HepG2 (cell line): Measurements from ENCODE around the gene MYO1C. TPM values are rescaled to one million over a fixed set of nuclear protein-coding genes. Genes with fewer than 3 reads are reported as not detected.

Experiments used
- ELF1 ChIP-seq: sonication (generic); formaldehyde crosslinking; IDR thresholded peaks from 2 replicates; pipeline ENCODE4 v1.4.0; 2020; ENCODE audit warnings: missing genetic modification reagents
- IKZF4 ChIP-seq: sonication (generic); formaldehyde crosslinking; IDR thresholded peaks from 2 replicates; pipeline ENCODE4 v1.5.1; 2020; ENCODE audit warnings: borderline replicate concordance, mild to moderate bottlenecking, low read depth, missing genetic modification reagents; ENCODE audit errors: not compliant biosample characterization
- RFX3 ChIP-seq: IDR thresholded peaks from 2 replicates; pipeline ENCODE4 v1.6.1; 2016; ENCODE audit warnings: missing biosample characterization, missing genetic modification reagents
- TGIF2 ChIP-seq: IDR thresholded peaks from 2 replicates; pipeline ENCODE4 v1.6.1; 2016; ENCODE audit warnings: control low read depth, missing compliant biosample characterization
- ZBTB4 ChIP-seq: sonication (generic); formaldehyde crosslinking; IDR thresholded peaks from 2 replicates; pipeline ENCODE4 v1.4.0; 2020; ENCODE audit warnings: missing genetic modification reagents, mild to moderate bottlenecking, borderline replicate concordance
- ZHX2 ChIP-seq, 2 experiments: sonication (generic) in 1 of 2; formaldehyde crosslinking in 1 of 2; IDR thresholded peaks; 2 replicates each; pipeline versions ENCODE4 v1.6.1 to v1.9.0; 2014 to 2022; ENCODE audit warnings: antibody characterized with exemption in 1 of 2, borderline replicate concordance in 1 of 2, inconsistent platforms in 1 of 2, low read depth in 1 of 2, missing genetic modification reagents in 1 of 2
- ZNF230 ChIP-seq: sonication (generic); formaldehyde crosslinking; IDR thresholded peaks from 2 replicates; pipeline ENCODE4 v1.4.0; 2020; ENCODE audit warnings: mild to moderate bottlenecking, missing genetic modification reagents
- ZNF510 ChIP-seq: sonication (generic); formaldehyde crosslinking; IDR thresholded peaks from 2 replicates; pipeline ENCODE4 v1.4.0; 2020; ENCODE audit warnings: low read depth, mild to moderate bottlenecking, missing genetic modification reagents
- ZSCAN29 ChIP-seq: sonication (generic); formaldehyde crosslinking; conservative IDR thresholded peaks from 2 replicates; pipeline ENCODE4 v1.4.0; 2020; ENCODE audit warnings: mild to moderate bottlenecking, missing genetic modification reagents
- polyA plus RNA-seq, 8 experiments: library from polyadenylated mRNA; depleted of rRNA in 3 of 8; stranded (reverse) in 7 of 8; unstranded in 1 of 8; fragments of >200 nt; fragmentation: Illumina TruSeq in 4 of 8; extraction: Trizol in 4 of 8; gene quantifications; 2 replicates each; pipeline versions ENCODE4 v1.2.1 to v1.2.3, GENCODE V29; 2011 to 2016; ENCODE audit warnings: low read depth in 4 of 8, missing spikeins in 1 of 8, mixed read lengths in 1 of 8; ENCODE audit not compliant: insufficient read depth in 1 of 8
- total RNA-seq, 5 experiments: library from RNA; depleted of rRNA; stranded (reverse); fragments of >200 nt; fragmentation: Illumina TruSeq; extraction: Trizol; gene quantifications; 2 replicates each; pipeline ENCODE4 v1.2.3, GENCODE V29; 2016; ENCODE audit warnings: low read depth in 1 of 5
- TF ChIP-seq, protein P1 (sequence below): sonication (generic); formaldehyde crosslinking; IDR thresholded peaks from 2 replicates; pipeline ENCODE4 v1.4.0; 2020; ENCODE audit warnings: mild to moderate bottlenecking, missing genetic modification reagents

MYO1C gene
- total and polyA plus RNA-seq, 2 of the 13 experiments (the other 11 are each of a cell fraction or from before 2014, with no cell fraction given): 22.7 to 40.8 TPM

GRCh38 chr17:1467898-1468492 is 24.5 kb downstream of the MYO1C start (continued):
- 0 out of 2 replicates have a peak, but pooled peaks have one; percentile 79 for TF ChIP-seq ZBTB4 (CRISPR knock-in tag)
- no peak for TF ChIP-seq ZNF510 (CRISPR knock-in tag)
- TF ChIP-seq TGIF2: 0 out of 2 replicates have a peak, but pooled peaks have one; percentile 23
- TF ChIP-seq, protein P1, sequence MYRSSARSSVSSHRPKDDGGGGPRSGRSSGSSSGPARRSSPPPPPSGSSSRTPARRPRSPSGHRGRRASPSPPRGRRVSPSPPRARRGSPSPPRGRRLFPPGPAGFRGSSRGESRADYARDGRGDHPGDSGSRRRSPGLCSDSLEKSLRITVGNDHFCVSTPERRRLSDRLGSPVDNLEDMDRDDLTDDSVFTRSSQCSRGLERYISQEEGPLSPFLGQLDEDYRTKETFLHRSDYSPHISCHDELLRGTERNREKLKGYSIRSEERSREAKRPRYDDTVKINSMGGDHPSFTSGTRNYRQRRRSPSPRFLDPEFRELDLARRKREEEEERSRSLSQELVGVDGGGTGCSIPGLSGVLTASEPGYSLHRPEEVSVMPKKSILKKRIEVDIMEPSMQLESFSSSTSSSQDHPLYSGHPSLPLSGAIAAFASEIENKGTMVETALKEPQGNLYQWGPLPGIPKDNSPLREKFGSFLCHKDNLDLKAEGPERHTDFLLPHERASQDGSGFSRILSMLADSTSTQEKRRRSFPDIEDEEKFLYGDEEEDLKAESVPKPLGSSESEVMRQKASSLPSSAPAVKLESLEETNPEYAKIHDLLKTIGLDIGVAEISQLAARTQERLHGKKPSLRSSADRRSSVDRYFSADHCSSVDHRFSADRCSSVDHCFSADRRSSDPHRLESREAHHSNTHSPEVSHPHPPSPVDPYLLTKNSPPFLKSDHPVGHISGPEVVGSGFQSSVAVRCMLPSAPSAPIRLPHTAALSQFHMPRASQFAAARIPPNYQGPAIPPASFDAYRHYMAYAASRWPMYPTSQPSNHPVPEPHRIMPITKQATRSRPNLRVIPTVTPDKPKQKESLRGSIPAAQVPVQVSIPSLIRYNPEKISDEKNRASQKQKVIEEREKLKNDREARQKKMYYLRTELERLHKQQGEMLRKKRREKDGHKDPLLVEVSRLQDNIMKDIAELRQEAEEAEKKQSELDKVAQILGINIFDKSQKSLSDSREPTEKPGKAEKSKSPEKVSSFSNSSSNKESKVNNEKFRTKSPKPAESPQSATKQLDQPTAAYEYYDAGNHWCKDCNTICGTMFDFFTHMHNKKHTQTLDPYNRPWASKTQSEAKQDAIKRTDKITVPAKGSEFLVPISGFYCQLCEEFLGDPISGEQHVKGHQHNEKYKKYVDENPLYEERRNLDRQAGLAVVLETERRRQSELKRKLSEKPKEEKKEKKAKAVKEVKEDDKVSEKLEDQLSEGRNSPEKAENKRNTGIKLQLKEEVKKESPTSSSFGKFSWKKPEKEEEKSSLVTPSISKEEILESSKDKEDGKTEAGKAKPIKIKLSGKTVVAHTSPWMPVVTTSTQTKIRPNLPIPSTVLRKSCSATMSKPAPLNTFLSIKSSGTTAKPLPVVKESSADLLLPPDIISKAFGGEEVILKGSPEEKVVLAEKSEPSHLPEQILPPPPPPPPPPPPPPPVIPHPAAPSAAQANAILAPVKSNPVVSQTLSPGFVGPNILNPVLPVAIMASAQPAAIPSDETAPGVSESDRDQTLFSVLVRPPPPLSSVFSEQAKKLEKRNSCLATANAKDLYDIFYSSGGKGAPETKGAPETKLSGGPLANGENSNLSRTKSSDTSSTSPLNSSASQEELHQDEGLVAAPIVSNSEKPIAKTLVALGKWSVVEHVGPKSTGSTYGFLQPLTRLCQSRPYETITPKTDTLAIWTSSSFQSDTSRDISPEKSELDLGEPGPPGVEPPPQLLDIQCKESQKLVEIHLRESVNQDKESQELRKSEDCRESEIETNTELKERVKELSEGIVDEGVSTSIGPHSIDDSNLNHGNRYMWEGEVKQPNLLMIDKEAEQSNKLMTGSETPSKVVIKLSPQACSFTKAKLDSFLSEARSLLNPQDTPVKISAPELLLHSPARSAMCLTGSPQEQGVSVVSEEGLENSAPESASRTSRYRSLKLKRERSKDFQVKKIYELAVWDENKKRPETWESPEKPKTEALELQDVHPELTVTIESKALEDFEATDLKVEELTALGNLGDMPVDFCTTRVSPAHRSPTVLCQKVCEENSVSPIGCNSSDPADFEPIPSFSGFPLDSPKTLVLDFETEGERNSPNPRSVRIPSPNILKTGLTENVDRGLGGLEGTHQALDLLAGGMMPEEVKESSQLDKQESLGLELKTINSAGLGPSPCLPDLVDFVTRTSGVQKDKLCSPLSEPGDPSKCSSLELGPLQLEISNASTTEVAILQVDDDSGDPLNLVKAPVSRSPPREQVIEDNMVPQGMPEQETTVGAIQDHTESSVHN (CRISPR knock-in tag): peak; percentile 64; the same call in 1 of the 2 replicates
- TF ChIP-seq ELF1 (CRISPR knock-in tag): peak; percentile 21; the same call in 1 of the 2 replicates
- TF ChIP-seq ZHX2 (IDR thresholded peaks at IDR 0.05; ENCODE audit: low read depth): peak; percentile 79
- TF ChIP-seq ZHX2 (CRISPR knock-in tag; IDR thresholded peaks at IDR 0.05; ENCODE audit: borderline replicate concordance): no peak
- TF ChIP-seq ZSCAN29 (CRISPR knock-in tag): peak; percentile 91; the same call in 1 of the 2 replicates
- 0 out of 2 replicates have a peak, but pooled peaks have one; percentile 24 for TF ChIP-seq ZNF230
- no peak for TF ChIP-seq RFX3 (CRISPR knock-in tag)
- peak; percentile 59 for TF ChIP-seq IKZF4
